HPDE6-E6E7 (cell line): ENCODE measurements around the gene EDC3.
A peak's percentile ranks its signal among the peaks of the same experiment; 100 is the strongest.

Source experiments
- DNase-seq: peaks from one replicate; pipeline ENCODE4 v3.0.0; 2011; ENCODE audit warnings: missing footprints; ENCODE audit errors: extremely low spot score

EDC3 gene

GRCh38 chr15:74626336-74626735 is 69.5 kb downstream of the EDC3 start:
- DNase-seq, result no peak

- no peak for DNase-seq
Measured at GRCh38 chr15:74625693-74626092, 70.1 kb downstream of the EDC3 start.

GRCh38 chr15:74624020-74624602 is 71.7 kb downstream of the EDC3 start:
- no peak for DNase-seq

DNA sequence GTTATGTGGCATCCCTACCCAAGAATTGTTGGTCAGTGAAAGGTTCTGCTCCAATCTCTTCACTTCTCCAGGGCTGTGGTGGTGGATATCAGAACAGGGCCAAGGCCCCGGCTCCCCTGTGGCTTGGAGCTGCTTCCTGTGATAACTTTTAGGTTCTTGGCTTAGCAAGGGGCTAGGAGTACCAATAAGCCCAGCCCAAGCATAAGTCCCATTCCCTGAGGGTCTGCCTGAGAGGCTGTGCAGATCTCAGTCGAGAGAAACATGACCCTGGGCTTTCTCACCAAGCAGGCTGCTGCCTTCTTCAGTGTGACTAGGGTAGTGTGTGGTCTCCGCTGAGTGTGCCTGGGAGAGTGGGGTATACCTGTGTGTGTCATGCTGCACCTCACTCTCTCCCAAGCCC is 73.1 kb downstream of the EDC3 start:
- no peak for DNase-seq

DNA sequence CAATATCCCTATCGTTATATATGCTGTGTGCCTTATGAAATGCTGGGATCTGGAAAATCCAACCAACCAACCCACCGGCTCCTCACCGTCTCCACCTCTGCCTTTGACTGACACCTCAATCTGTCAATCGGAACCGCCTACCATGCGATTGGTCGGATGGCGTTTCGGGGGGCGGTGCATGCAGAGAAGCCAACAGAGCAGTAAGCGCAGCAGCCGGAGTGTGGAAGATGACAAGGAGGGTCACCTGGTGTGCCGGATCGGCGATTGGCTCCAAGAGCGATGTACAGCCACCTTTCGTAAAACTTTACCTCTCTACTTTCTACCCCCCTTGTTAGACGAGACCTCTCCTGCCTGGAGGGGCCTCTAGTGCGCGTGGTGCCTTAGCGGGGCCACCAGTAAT is 73.9 kb downstream of the EDC3 start:
- DNase-seq, result no peak

DNA sequence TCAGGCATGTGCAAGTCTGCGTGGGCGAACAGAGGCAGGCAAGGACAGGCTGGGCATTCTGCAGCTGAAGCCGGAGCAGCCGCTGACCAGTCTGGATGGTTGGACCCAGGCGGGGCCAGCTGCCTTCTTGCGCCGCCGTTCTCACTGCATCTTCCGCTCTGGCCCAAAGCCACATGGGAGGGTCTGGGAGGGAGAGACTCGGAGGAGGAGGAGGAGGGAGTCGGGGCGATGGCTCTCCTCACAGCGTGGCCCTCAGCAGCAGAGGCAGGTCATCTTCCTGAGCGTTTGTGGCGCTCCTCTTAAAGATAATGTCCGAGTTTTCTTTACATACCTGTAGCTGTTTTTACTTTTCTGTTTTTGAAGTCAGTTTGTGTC is 74.3 kb downstream of the EDC3 start:
- no peak for DNase-seq

- peak; percentile 75 for DNase-seq
Measured at GRCh38 chr15:74620636-74621545, 74.9 kb downstream of the EDC3 start.

- no peak for DNase-seq
Measured at GRCh38 chr15:74619916-74620635, 75.7 kb downstream of the EDC3 start.

DNA sequence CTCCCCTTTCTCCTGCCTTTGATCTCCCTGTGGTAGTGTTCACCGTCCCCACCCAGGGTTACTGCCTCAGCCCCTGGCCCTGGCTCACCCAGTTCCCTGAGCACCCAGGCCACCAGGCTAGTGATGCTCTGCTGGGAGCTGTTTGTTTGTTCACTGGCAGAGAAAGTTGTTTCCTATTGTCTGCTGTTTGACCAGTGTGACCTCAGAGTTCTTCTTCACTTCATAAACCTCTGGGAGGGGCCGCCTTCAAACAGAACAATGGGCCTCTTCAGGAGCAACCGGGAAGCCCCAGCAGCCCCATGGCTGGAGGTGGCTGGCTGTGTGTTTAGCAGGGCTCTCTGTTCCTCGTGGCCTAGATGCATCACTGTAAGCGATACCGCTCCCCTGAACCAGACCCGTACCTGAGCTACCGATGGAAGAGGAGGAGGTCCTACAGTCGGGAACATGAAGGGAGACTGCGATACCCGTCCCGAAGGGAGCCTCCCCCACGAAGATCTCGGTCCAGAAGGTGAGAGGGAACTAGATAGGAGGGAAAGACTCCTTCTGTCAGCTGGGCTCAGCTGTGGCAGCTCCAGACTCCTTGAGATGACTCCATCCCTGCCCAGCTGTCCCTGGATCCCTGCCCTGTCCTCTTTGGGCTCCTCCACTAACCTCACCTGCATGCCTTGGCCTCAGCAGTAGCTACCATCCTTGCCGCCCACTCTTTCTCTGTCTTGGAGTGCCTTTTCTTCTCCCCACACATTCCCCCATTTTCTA is 76.8 kb downstream of the EDC3 start:
- DNase-seq, result no peak

DNA sequence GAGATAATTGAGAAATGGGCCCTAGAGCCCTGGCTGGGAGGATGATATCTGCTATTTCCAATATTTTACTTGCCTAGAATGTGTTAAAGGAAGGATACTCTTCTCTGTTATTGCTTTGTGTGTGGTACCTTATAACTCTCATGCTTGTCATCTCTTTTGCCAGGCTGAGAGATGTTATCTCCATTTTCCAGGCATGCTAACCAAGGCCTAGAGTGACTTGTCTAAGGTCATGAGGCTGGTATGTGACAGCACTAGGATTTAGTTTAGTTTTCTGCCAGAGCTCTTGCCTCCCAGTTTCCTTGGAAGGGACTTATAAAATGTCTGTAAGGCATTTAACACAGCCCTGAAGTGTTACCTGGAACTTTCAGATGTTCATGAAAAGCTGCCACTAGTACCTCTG is 78.8 kb downstream of the EDC3 start:
- no peak for DNase-seq

GRCh38 chr15:74616366-74616939 is 79.4 kb downstream of the EDC3 start:
- DNase-seq, result peak; percentile 49

DNA sequence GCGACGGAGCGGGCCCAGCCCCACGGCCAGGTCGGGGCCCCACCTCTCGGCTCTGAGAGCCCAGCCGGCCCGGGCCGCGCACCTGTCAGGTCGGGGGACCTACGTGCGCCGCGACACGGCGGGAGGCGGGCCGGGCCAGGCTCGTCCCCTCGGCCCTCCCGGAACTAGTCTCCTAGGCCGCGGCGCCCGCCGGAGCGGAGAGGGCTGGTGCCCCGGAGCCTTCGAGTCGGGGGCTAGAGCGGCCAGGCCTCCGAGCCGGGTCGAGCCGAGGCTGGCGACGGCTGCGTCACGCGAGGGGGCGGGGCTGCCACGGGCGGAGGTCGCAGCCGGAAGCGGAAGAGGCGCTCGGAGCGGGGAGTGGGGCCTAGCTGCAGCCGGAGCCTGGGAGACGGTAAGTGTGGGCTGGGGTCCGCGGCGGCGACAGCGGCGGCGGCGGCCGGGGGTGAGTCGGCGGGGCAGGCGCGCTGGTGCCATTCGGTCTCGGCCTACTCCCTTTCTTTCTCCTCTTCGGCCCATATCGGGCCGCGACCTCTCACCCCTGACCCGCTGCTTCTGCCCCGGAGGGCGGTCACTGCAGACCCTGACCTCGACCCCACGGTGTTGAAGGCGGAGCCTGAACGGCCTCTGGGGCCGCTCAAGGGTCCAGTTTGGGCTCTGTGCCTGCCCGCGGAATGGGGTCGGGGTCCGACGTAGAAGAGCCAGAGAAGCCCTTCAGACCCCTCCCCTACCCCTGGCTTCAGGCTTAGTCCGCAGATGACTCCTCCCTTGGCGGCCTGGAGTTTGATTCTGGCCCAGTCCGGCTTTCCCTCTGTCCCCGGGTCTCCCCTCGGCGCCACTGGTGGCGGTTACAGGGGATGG is 80.1 kb downstream of the EDC3 start, which contains the start of gene CLK3:
Gene CLK3, plus strand, starts transcription at position 329 of the 858 bp plus-strand sequence. CDS start 3,361 bp downstream, outside the sequence.
- peak; percentile 89 for DNase-seq

GRCh38 chr15:74614744-74615507 is 80.9 kb downstream of the EDC3 start:
- DNase-seq, result peak; percentile 69

DNA sequence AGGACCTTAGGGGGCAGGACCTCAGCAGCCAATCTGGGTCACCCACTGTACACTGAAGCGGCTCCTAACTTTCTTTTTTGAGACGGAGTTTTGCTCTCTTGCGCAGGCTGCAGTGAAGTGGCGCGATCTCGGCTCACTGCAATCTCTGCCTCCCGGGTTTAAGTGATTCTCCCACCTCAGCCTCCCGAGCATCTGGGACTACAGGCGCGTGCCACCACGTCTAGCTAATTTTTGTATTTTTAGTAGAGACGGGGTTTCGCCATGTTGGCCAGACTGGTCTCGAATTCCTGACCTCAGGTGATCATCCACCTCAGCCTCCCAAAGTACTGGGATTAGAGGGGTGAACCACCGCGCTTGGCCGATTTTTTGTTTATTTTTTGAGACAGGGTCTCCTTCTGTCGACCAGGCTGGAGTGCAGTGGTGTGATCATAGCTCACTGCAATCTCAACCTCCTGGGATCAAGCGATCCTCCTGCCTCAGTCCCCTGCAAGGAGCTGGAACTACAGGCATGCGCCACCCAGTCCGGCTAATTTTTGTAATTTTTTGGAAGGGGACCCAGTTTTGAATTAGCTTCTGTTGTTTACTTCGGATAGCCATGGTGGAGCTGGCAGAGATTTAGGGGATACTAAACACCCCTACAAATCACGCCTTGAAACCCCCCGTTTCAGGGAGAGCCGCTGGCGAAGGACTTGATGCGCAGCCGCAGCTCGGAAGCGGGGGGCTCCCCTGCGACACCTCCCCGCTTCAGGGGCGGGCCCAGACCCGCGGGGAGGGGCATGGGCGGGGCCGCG is 81.7 kb downstream of the EDC3 start:
- no peak for DNase-seq

GRCh38 chr15:74613089-74613952 is 82.5 kb downstream of the EDC3 start:
- no peak for DNase-seq

GRCh38 chr15:74612677-74613076 is 83.1 kb downstream of the EDC3 start:
- no peak for DNase-seq

- DNase-seq, result no peak
Measured at GRCh38 chr15:74611834-74612233, 84.0 kb downstream of the EDC3 start.

DNA sequence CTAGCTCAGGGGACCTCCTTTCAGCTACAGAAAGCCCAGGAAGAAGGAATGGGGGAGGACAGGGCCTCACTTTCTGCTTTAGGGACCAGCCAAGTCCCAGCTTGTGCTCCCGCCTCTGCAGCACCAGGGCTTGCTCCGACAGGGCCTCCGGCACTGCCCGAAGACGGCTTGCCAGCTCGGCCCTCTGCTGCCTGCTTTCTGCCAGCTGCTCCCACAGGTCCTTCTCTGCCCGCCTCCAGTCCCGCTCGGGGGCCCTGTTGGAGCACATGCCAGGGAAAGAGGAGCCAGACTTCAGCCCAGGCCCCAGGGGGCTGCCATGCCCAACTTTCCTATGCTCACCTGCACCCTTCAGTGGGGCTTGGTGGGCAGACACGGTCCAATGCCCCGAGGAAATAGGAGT is 84.5 kb downstream of the EDC3 start:
- no peak for DNase-seq
